ENCODE data around the gene RAB30.

The RAB30 gene

GRCh38 chr11:82988936-82989627 is 82.6 kb downstream of the RAB30 start:
- H3K36me3 ChIP-seq (ENCODE audit: insufficient read depth, insufficient read length, low read length), result peaks cover 23% of the 10 kb centered on the region
- no peak for TF ChIP-seq SUZ12 (IDR thresholded peaks at IDR 0.05; ENCODE audit: extremely low read depth, insufficient read depth, insufficient read length)
- TF ChIP-seq ZNF274 (IDR thresholded peaks at IDR 0.05; ENCODE audit: low read depth, low read length), result no peak
- TF ChIP-seq YY1 (IDR thresholded peaks at IDR 0.05; ENCODE audit: insufficient read depth, insufficient read length), result no peak
- no peak overlapping the region for H3K4me3 ChIP-seq (ENCODE audit: insufficient read length, low read depth)
- DNase-seq (ENCODE audit: low read depth, low spot score), result no peak
- no peak overlapping the region for H3K9ac ChIP-seq (ENCODE audit: insufficient read length, low read depth)
- H3K9me3 ChIP-seq (ENCODE audit: insufficient read depth, low read length), result no peaks in the 10 kb centered on the region
- no peaks in the 10 kb centered on the region for H3K4me1 ChIP-seq (ENCODE audit: insufficient read depth, insufficient read length)
- H3K27me3 ChIP-seq (ENCODE audit: insufficient read depth, insufficient read length), result no peaks in the 10 kb centered on the region

GRCh38 chr11:82987997-82988396 is 83.7 kb downstream of the RAB30 start:
- peaks cover 25% of the 10 kb centered on the region for H3K36me3 ChIP-seq (ENCODE audit: insufficient read depth, insufficient read length, low read length)
- no peak for DNase-seq (ENCODE audit: low read depth, low spot score)
- H3K27me3 ChIP-seq (ENCODE audit: insufficient read depth, insufficient read length), result no peaks in the 10 kb centered on the region
- TF ChIP-seq ZNF274 (IDR thresholded peaks at IDR 0.05; ENCODE audit: low read depth, low read length) (no peak), SUZ12 (IDR thresholded peaks at IDR 0.05; ENCODE audit: extremely low read depth, insufficient read depth, insufficient read length) (no peak), YY1 (IDR thresholded peaks at IDR 0.05; ENCODE audit: insufficient read depth, insufficient read length) (no peak)
- no peaks in the 10 kb centered on the region for H3K9me3 ChIP-seq (ENCODE audit: insufficient read depth, low read length)
- H3K9ac ChIP-seq (ENCODE audit: insufficient read length, low read depth), result no peak overlapping the region
- H3K4me3 ChIP-seq (ENCODE audit: insufficient read length, low read depth), result no peak overlapping the region
- H3K4me1 ChIP-seq (ENCODE audit: insufficient read depth, insufficient read length), result no peaks in the 10 kb centered on the region

- Histone ChIP-seq H3K9me3 (ENCODE audit: insufficient read depth, low read length) (no peaks in the 10 kb centered on the region), H3K27me3 (ENCODE audit: insufficient read depth, insufficient read length) (no peaks in the 10 kb centered on the region), H3K4me3 (ENCODE audit: insufficient read length, low read depth) (no peak overlapping the region), H3K4me1 (ENCODE audit: insufficient read depth, insufficient read length) (no peaks in the 10 kb centered on the region), H3K36me3 (ENCODE audit: insufficient read depth, insufficient read length, low read length) (peaks cover 31% of the 10 kb centered on the region), H3K9ac (ENCODE audit: insufficient read length, low read depth) (no peak overlapping the region)
- TF ChIP-seq SUZ12 (IDR thresholded peaks at IDR 0.05; ENCODE audit: extremely low read depth, insufficient read depth, insufficient read length), result no peak
- no peak for TF ChIP-seq YY1 (IDR thresholded peaks at IDR 0.05; ENCODE audit: insufficient read depth, insufficient read length)
- TF ChIP-seq ZNF274 (IDR thresholded peaks at IDR 0.05; ENCODE audit: low read depth, low read length), result no peak
- no peak for DNase-seq (ENCODE audit: low read depth, low spot score)
Observed at GRCh38 chr11:82986446-82986845, 85.3 kb downstream of the RAB30 start.

- no peak for DNase-seq (ENCODE audit: low read depth, low spot score)
- H3K36me3 ChIP-seq (ENCODE audit: insufficient read depth, insufficient read length, low read length), result peaks cover 23% of the 10 kb centered on the region
- H3K9ac ChIP-seq (ENCODE audit: insufficient read length, low read depth), result no peak overlapping the region
- H3K27me3 ChIP-seq (ENCODE audit: insufficient read depth, insufficient read length), result no peaks in the 10 kb centered on the region
- no peaks in the 10 kb centered on the region for H3K4me1 ChIP-seq (ENCODE audit: insufficient read depth, insufficient read length)
- no peak for TF ChIP-seq YY1 (IDR thresholded peaks at IDR 0.05; ENCODE audit: insufficient read depth, insufficient read length)
- no peak for TF ChIP-seq SUZ12 (IDR thresholded peaks at IDR 0.05; ENCODE audit: extremely low read depth, insufficient read depth, insufficient read length)
- TF ChIP-seq ZNF274 (IDR thresholded peaks at IDR 0.05; ENCODE audit: low read depth, low read length), result no peak
- H3K9me3 ChIP-seq (ENCODE audit: insufficient read depth, low read length), result no peaks in the 10 kb centered on the region
- H3K4me3 ChIP-seq (ENCODE audit: insufficient read length, low read depth), result no peak overlapping the region
Observed at GRCh38 chr11:82981852-82982251, 89.8 kb downstream of the RAB30 start.

GRCh38 chr11:82980947-82981346 is 90.8 kb downstream of the RAB30 start:
- TF ChIP-seq ZNF274 (IDR thresholded peaks at IDR 0.05; ENCODE audit: low read depth, low read length), result no peak
- TF ChIP-seq SUZ12 (IDR thresholded peaks at IDR 0.05; ENCODE audit: extremely low read depth, insufficient read depth, insufficient read length), result no peak
- TF ChIP-seq YY1 (IDR thresholded peaks at IDR 0.05; ENCODE audit: insufficient read depth, insufficient read length), result no peak
- Histone ChIP-seq H3K9me3 (ENCODE audit: insufficient read depth, low read length) (no peaks in the 10 kb centered on the region), H3K4me1 (ENCODE audit: insufficient read depth, insufficient read length) (no peaks in the 10 kb centered on the region), H3K27me3 (ENCODE audit: insufficient read depth, insufficient read length) (no peaks in the 10 kb centered on the region), H3K36me3 (ENCODE audit: insufficient read depth, insufficient read length, low read length) (peaks cover 18% of the 10 kb centered on the region), H3K4me3 (ENCODE audit: insufficient read length, low read depth) (no peak overlapping the region), H3K9ac (ENCODE audit: insufficient read length, low read depth) (no peak overlapping the region)
- DNase-seq (ENCODE audit: low read depth, low spot score), result no peak

GRCh38 chr11:82980292-82980691 is 91.4 kb downstream of the RAB30 start:
- DNase-seq (ENCODE audit: low read depth, low spot score), result no peak
- H3K36me3 ChIP-seq (ENCODE audit: insufficient read depth, insufficient read length, low read length), result peaks cover 17% of the 10 kb centered on the region
- H3K4me3 ChIP-seq (ENCODE audit: insufficient read length, low read depth), result no peak overlapping the region
- H3K9me3 ChIP-seq (ENCODE audit: insufficient read depth, low read length), result no peaks in the 10 kb centered on the region
- no peak overlapping the region for H3K9ac ChIP-seq (ENCODE audit: insufficient read length, low read depth)
- no peaks in the 10 kb centered on the region for H3K27me3 ChIP-seq (ENCODE audit: insufficient read depth, insufficient read length)
- H3K4me1 ChIP-seq (ENCODE audit: insufficient read depth, insufficient read length), result no peaks in the 10 kb centered on the region
- TF ChIP-seq SUZ12 (IDR thresholded peaks at IDR 0.05; ENCODE audit: extremely low read depth, insufficient read depth, insufficient read length) (no peak), YY1 (IDR thresholded peaks at IDR 0.05; ENCODE audit: insufficient read depth, insufficient read length) (no peak), ZNF274 (IDR thresholded peaks at IDR 0.05; ENCODE audit: low read depth, low read length) (no peak)

GRCh38 chr11:82979824-82980223 is 91.9 kb downstream of the RAB30 start:
- Histone ChIP-seq H3K4me1 (ENCODE audit: insufficient read depth, insufficient read length) (no peaks in the 10 kb centered on the region), H3K36me3 (ENCODE audit: insufficient read depth, insufficient read length, low read length) (peaks cover 16% of the 10 kb centered on the region), H3K9me3 (ENCODE audit: insufficient read depth, low read length) (no peaks in the 10 kb centered on the region), H3K9ac (ENCODE audit: insufficient read length, low read depth) (no peak overlapping the region), H3K4me3 (ENCODE audit: insufficient read length, low read depth) (no peak overlapping the region), H3K27me3 (ENCODE audit: insufficient read depth, insufficient read length) (no peaks in the 10 kb centered on the region)
- TF ChIP-seq ZNF274 (IDR thresholded peaks at IDR 0.05; ENCODE audit: low read depth, low read length) (no peak), YY1 (IDR thresholded peaks at IDR 0.05; ENCODE audit: insufficient read depth, insufficient read length) (no peak), SUZ12 (IDR thresholded peaks at IDR 0.05; ENCODE audit: extremely low read depth, insufficient read depth, insufficient read length) (no peak)
- DNase-seq (ENCODE audit: low read depth, low spot score), result no peak

All from NT2/D1 (cell line).